ENCODE data around the gene LIX1L.

DNA sequence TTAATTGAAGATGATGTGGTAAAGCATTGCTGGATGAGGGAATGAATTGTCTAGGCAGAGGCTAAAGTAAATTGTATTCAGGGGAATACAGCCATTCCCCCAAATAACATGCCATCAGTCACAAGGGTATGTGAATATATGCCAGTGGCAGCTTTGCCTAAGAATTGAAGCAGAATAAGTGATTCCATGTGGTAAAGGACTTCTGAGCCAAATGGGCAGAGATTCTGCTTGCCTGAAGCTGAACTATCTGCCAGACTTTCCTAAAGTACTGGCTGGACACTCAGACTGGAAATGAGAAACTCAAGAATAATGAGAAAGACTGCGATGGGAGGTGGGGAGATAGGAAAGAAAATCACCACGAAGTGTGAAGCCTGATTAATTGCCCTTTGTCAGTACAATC, 2.4 kb downstream of the LIX1L start:
- no peak for TF ChIP-seq EZH2 (IDR thresholded peaks at IDR 0.05; ENCODE audit: low read length)
- no peak for TF ChIP-seq CTCF (optimal IDR thresholded peaks at IDR 0.05 in 1 of 3, IDR thresholded peaks at IDR 0.05 in 1 of 3, conservative IDR thresholded peaks at IDR 0.05 in 1 of 3; ENCODE audit: extremely low read depth in 1 of 3, insufficient read depth in 2 of 3, low read length in 3 of 3)
